ENCODE measurements around the gene DPF3. TPM values are rescaled to one million over a fixed set of nuclear protein-coding genes. Genes with fewer than 3 reads are reported as not detected.

Gene DPF3
- total and polyA plus RNA-seq, 2 of the 13 experiments (the other 11 are each of a cell fraction or from before 2014, with no cell fraction given) = 0.09 to 0.60 TPM

GRCh38 chr14:72616294-72616693, 277.6 kb downstream of the DPF3 start:
- Histone ChIP-seq H3K79me2 (ENCODE audit: insufficient read depth, low read length) (no peaks in the 10 kb centered on the region), H3K27me3 (ENCODE audit: control insufficient read depth in 1 of 2, insufficient read depth in 2 of 2, low read length in 2 of 2) (peaks cover 0 to 3% of the 10 kb centered on the region in 2 experiments; a peak in 2 of 5 replicates), H3K4me1 (ENCODE audit: insufficient read depth, low read length) (no peaks in the 10 kb centered on the region), H4K20me1 (ENCODE audit: insufficient read depth, low read length) (no peaks in the 10 kb centered on the region), H3K9me3 (ENCODE audit: low read length) (no peaks in the 10 kb centered on the region), H3K4me3 (replicated peaks in 1 of 3; ENCODE audit: insufficient read depth in 1 of 3, low read depth in 2 of 3, low read length in 3 of 3) (no peak overlapping the region), H3K27ac (ENCODE audit: extremely low read length, insufficient read depth, low read length) (no peak overlapping the region), H3K36me3 (replicated peaks in 1 of 2; ENCODE audit: control insufficient read depth in 1 of 2, insufficient read depth in 2 of 2, low read length in 2 of 2) (no peaks in the 10 kb centered on the region), H3K9ac (ENCODE audit: insufficient read depth, low read depth, low read length) (no peak overlapping the region), H3K4me2 (ENCODE audit: low read depth, low read length) (no peak overlapping the region), H2AFZ (ENCODE audit: low read length) (no peak overlapping the region)
- in situ Hi-C loops (cut with HindIII; ENCODE audit: extremely low pct_ligation_motif_present, low pct_unique_long_range_greater_than_20kb) (no loop called here), intact Hi-C loops (cut with micrococcal nuclease; ENCODE audit: unreplicated experiment) (no loop called here)
- ChIA-PET POLR2A (no interaction called here), CTCF (ENCODE audit: low intra/inter-chr PET ratio, low total read pairs) (no interaction called here)
- no TSS peak for BruUV-seq (replicated peaks)
- no peak for ATAC-seq
- TF ChIP-seq ZNF629 (CRISPR knock-in tag; conservative IDR thresholded peaks at IDR 0.05) = no peak
- no peak for TF ChIP-seq ATM (IDR thresholded peaks at IDR 0.05; ENCODE audit: borderline replicate concordance)
- TF ChIP-seq SETDB1 (CRISPR knock-in tag; IDR thresholded peaks at IDR 0.05; ENCODE audit: borderline replicate concordance) = no peak
- TF ChIP-seq BATF2 (CRISPR knock-in tag; IDR thresholded peaks at IDR 0.05) = no peak
- no peak for DNase-seq (ENCODE audit: low spot score)
- 51% methylated on average over 4 of the region's 4 CpGs for WGBS (ENCODE audit: low lambda C conversion rate)
- no peak for FAIRE-seq

- H4K20me1 ChIP-seq (ENCODE audit: insufficient read depth, low read length) = no peaks in the 10 kb centered on the region
- no peaks in the 10 kb centered on the region for H3K4me1 ChIP-seq (ENCODE audit: insufficient read depth, low read length)
- no peaks in the 10 kb centered on the region for H3K36me3 ChIP-seq (replicated peaks in 1 of 2; ENCODE audit: control insufficient read depth in 1 of 2, insufficient read depth in 2 of 2, low read length in 2 of 2)
- FAIRE-seq (no peak), ATAC-seq (no peak), DNase-seq (ENCODE audit: low spot score) (no peak)
- no peak overlapping the region for H3K4me2 ChIP-seq (ENCODE audit: low read depth, low read length)
- in situ Hi-C loops (cut with HindIII; ENCODE audit: extremely low pct_ligation_motif_present, low pct_unique_long_range_greater_than_20kb) (no loop called here), intact Hi-C loops (cut with micrococcal nuclease; ENCODE audit: unreplicated experiment) (no loop called here)
- ChIA-PET CTCF (ENCODE audit: low intra/inter-chr PET ratio, low total read pairs) (no interaction called here), POLR2A (no interaction called here)
- BruUV-seq (replicated peaks) = no TSS peak
- no peaks in the 10 kb centered on the region for H3K79me2 ChIP-seq (ENCODE audit: insufficient read depth, low read length)
- no peak overlapping the region for H2AFZ ChIP-seq (ENCODE audit: low read length)
- no peak overlapping the region for H3K27ac ChIP-seq (ENCODE audit: extremely low read length, insufficient read depth, low read length)
- H3K4me3 ChIP-seq (replicated peaks in 1 of 3; ENCODE audit: insufficient read depth in 1 of 3, low read depth in 2 of 3, low read length in 3 of 3) = no peak overlapping the region
- WGBS (ENCODE audit: low lambda C conversion rate) = 21% methylated on average over 6 of the region's 9 CpGs
- no peak overlapping the region for H3K9ac ChIP-seq (ENCODE audit: insufficient read depth, low read depth, low read length)
- peaks cover 0 to 3% of the 10 kb centered on the region in 2 experiments; a peak in 2 of 5 replicates for H3K27me3 ChIP-seq (ENCODE audit: control insufficient read depth in 1 of 2, insufficient read depth in 2 of 2, low read length in 2 of 2)
- H3K9me3 ChIP-seq (ENCODE audit: low read length) = no peaks in the 10 kb centered on the region
- TF ChIP-seq CREBL2 (CRISPR knock-in tag; IDR thresholded peaks at IDR 0.05; ENCODE audit: borderline replicate concordance) (no peak), ZXDC (CRISPR knock-in tag; IDR thresholded peaks at IDR 0.05) (no peak), NR2F6 (IDR thresholded peaks at IDR 0.05) (no peak), NR2F6 (CRISPR knock-in tag; IDR thresholded peaks at IDR 0.05) (no peak), SRSF1 (optimal IDR thresholded peaks at IDR 0.05; ENCODE audit: low read depth, low read length) (no peak), FOXM1 (CRISPR knock-in tag; IDR thresholded peaks at IDR 0.05) (no peak), NFE2 (CRISPR knock-in tag; IDR thresholded peaks at IDR 0.05) (no peak), CCDC6 (CRISPR knock-in tag; IDR thresholded peaks at IDR 0.05) (no peak), POLR2G (IDR thresholded peaks at IDR 0.05; ENCODE audit: low read depth, low read length) (no peak), SIN3B (IDR thresholded peaks at IDR 0.05; ENCODE audit: low read length) (no peak)
- TF ChIP-seq, protein P1, sequence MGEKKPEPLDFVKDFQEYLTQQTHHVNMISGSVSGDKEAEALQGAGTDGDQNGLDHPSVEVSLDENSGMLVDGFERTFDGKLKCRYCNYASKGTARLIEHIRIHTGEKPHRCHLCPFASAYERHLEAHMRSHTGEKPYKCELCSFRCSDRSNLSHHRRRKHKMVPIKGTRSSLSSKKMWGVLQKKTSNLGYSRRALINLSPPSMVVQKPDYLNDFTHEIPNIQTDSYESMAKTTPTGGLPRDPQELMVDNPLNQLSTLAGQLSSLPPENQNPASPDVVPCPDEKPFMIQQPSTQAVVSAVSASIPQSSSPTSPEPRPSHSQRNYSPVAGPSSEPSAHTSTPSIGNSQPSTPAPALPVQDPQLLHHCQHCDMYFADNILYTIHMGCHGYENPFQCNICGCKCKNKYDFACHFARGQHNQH (CRISPR knock-in tag; IDR thresholded peaks at IDR 0.05) = no peak
Measured at GRCh38 chr14:72615451-72616121, 278.3 kb downstream of the DPF3 start.
